SIG-M5 treated with dmso at 0.1 percent for 504 hours (cell line): Measurements from ENCODE around the gene MFRP.
"Not testable (repeated sequence)": the region's sequence is repeated elsewhere in the genome, so short reads cannot be mapped to it uniquely, and the experiment has no call there.

Source experiments
- DNase-seq: peaks from one replicate; lab custom pipeline; 2025; ENCODE audit not compliant: unreplicated experiment; lab: John Stamatoyannopoulos, UW

Gene MFRP

DNA sequence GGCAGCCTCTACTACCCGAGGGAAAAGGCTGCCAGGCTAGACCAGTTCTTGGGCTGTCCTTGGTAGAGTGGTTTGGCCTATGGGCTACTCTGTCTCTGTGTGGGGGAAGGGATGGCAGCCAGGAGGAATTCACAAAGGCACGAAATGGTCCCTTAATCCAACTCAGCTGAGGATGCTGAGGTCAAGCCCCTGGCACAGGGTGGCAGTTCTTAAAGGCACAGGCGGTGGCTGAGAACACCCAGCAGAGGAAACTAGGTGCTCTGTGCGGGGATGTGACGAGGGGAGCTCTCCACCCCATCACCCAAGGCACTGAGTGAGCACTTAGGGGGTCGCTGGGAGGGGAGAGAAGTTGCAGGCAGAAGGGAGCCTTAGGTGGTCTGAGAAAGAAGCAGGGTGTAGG lies at the start of gene MFRP:
MFRP (minus strand) TSS at position 101 of the 400 bp plus-strand sequence. CDS start 192 bp downstream, outside the sequence.
- DNase-seq = no peak

DNA sequence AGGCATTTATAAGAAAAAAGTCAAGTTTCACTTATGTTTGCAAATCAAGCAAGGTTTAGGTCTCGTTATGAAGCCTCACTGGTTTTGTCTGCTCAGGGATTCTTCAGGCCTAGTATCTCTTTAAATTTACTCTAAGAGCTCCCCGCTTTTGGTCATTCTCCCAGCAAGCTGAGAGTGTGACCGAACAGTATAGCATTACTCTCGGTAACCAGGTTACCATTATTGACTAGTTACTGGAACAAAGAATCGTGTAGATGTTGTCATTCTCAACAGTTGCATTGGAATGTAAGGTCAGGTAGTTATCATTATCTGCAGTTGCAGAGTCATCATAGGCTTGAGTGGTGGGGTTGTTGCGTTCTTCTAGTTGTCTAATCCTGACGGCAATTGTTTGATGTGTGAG lies 44.8 kb upstream of the MFRP start:
- DNase-seq = no peak

DNA sequence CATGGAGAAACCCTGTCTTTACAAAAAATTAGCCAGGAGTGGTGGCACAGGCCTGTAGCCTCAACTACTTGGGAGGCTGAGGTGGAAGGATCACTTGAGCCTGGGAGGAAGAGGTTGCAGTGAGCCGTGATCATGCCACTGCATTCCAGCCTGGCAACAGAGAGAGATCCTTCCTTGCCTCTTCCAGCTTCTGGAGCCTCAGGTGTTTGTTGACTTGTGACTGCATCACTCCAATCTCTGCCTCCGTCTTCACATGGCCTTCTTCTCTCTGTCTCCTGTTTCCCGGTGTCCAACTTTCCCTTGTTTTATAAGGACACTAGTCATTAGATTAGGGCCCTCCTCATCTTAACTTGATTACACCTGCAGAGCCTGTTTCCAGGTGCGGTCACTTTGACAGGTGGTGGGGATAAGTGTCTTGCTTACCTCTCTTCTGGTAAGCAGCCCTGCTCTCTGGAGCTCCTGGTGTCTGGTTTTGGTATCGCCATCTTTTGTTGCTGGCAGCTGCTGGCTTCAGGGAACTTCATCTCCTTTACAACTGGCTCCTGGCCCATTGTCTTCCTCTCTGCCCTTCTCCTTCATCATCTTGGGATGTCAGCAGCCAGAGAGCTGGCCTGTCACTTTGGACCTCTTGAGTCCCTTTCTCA lies 43.2 kb upstream of the MFRP start:
- DNase-seq = peak; percentile 9

DNA sequence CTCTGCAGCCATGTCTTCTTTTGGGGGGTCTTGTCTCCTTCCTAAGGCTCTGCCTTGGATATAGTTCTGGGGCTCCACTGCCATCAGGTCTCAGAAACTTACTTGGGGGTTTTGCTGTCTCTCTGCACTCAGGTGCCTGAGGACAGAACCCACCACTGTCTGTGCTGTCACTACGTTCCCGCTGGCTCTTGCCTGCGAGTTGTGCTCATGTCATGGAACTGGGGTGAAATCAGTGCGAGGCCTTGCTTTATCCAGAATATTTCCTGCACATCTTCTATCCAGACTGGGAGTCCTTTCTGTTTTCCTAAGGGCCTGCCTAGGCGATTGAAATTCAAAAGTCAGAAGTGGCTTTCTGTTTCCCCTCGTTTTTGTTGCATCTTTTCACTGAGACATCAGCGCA lies 41.6 kb upstream of the MFRP start:
- no peak for DNase-seq

DNA sequence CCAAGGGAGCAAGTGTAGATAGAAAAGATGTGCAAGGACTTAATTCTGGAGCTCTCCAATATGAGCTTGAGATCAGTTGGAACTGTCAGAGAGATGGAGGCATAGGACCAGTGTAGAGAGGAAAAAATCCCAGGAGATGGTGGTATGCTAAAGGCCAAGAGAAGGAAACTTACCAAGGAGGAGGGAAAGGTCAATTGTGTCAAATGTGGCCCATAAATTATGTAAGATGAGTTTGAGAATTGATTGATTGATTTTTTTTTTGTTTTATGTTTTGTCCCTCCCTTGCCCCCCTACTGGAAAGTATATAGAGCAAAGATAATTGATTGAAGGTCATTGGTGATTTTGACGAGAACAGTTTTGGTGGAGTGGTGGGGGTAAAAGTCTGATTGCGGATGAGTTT lies 37.8 kb upstream of the MFRP start:
- no peak for DNase-seq

DNA sequence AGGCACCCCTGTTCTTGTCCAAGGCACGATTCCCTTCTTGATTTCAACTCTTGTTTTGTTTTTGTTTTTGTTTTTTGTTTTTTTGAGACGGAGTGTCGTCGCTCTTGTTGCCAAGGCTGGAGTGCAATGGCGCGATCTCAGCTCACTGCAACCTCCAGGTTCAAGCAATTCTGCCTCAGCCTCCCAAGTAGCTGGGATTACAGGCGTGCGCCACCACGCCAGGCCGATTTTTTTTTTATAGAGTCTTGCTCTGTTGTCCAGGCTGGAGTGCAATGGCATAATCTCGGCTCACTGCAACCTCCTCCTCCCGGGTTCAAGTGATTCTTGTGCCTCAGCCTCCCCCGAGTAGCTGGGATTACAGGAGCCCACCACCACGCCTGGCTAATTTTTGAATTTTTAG lies 36.0 kb upstream of the MFRP start:
- not testable (repeated sequence) for DNase-seq

DNA sequence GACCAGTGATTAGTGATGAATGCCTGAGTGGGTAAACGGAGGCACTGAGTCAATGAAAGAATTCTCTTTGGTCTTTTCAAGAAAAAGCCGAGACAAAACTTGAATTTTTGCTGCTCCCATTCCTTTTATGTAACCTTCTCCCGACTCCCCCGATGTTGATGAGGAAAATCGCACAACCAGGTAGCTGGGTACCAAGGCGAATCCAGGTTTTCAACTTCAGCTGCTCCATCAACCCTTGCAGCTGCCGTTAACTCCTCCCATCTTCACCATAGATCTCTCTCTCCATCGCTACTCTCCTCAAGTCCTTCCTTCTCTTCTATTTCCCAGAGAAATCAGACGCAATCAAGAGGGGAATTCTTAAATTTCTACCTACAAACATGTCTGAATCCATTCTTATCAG lies 35.6 kb upstream of the MFRP start:
- no peak for DNase-seq

DNA sequence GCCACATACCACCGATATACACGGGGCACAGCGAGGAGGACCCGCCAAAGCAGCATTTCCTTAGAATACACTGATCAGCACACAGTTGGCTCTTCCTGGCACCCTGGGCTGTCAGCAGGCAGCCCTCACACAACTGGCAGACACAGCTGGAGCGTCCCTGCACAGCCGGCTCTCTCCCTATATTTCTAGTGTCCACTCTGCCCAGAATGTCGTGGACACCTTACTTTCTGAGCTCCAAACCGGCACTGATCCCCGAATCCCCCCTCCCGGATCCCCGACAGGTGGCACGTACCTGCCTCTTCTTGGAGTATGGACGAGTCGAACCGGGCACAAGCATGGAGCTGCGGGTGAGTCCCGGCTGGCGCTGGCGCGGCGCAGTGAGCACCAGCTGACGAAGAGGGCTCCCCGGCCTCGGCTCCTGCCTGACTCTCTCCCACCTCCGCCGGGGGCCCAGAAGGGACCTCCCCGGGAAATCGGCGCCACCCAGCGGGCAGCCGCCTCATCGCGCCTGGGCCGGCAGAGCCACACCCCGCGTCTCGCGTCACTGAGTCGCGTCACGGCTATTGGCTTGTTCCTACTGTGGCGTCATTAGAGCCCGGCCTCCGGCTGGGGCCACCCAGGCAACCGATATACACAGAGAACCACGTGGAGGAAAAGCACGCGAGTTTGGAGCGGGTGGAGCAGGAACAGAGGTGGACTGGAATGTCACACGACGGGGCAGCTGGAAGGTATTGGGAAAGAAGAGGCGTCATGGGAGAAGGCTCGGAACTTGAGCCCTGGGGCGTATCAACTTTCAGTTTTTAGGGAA lies 34.9 kb upstream of the MFRP start, which contains the start of gene USP2:
USP2 (minus strand) TSS at position 510 of the 808 bp plus-strand sequence. CDS start 8,210 bp downstream, outside the sequence.
- DNase-seq = peak; percentile 93

DNA sequence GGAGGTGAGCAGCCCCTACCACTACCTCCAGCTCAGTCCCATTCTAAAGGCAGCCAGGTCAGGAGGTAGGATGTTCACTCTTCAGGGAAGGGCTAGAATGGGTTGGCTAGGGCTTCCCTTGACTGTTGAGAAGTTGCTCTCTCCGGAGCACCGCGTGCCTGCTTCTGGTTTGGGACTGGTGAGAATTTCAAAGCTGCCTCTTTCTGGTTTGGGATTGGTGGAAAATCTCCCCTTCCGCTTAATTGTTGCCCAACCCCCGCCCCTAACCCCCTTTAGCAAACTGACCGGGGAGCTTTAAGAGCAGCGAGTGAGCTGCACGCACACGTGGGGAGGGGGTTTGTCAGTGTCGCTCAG lies 34.3 kb upstream of the MFRP start:
- DNase-seq = no peak

DNA sequence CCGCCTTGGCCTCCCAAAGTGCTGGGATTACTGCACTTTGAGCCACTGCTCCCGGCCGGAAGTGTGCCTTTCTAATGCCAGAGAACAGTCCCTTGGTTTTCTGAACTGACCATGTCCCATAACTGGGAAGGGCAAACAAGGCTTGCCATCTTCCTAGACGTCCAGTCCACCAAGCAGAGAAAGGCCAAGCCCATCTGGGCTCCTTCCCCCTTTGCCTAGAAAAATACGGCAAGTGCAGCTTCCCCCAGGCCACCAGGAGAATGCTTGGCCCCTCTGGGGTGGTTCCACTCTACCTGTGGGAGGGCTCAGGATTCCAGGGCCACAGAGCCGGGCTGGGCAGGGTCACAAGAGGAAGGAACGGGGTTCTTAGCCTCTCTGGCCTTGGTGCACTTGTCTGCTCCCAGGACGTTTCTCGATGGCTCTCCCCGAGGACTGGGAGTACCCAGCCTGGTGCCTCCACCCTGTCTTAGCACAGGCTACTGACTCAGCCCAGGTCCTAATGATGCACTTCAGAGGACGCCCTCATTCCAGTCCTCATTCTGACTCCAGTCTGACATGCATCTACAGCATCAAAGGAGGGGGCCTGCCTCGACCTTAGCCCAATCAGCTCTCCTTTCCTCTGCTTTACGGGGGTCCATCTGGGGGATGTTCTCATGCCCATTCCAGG lies 33.8 kb upstream of the MFRP start:
- DNase-seq = no peak

DNA sequence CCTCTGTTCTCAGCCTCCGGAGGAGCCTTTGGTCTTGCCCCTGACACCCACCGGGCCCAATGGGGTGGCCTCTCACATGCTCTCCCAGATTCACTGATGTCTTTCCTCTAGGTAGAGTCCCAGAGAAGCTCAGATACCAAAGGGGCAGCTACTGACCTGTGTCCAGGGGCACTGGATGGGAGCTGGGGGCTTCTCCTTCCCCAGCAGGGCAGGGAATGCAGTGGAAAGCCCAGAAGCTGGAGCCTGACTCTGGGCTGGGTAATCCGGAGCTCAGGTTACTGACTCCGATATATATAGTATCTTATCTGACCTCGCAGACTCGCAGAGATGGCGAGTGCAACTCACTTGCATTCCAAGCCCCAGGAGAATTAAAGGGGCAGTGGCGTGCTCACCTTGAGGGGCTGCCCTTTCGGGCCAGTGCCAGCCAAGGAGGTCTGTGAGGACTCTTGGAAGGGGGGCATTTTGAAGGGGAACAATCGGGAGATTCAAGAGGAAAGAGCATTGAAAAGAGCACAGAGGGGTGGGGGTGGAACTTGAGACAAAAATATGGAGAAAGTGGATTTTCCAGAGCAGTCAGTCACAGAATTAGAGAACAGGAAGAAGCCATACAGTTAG lies 32.5 kb upstream of the MFRP start:
- no peak for DNase-seq

DNA sequence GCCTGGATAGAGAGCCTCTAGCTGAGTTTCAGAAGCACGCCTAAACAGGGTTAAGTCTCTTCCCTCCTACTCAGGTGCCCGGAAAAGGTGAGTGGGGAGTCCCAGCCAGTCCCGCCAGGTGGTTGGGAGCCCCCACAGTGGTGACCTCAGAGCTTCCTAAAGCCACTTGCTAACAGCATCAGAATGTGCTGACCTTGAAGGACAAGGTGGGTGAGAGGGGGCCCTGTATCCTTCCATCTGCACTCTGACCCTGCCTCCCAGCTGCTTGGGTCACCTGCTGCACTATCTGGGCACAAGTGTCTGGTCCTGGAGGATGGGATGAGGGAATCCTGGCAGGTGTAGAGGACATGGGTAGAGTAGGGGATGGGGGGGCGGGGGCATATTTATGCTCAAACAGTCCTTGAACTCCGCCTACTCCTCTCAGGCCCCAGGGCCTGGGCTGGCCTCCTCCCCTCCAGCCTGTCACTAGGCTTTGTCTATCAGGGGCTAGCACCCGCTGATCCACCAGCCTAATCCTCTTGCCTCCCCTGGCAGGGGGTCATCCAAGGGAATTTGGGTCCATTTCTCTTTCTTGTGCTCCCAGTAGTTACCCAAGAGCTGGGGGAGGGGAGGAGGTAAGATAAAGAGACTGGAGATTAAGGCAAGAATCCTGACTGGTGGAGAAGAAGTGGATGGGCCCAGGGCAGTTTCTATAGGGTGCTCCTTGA lies 31.6 kb upstream of the MFRP start:
- no peak for DNase-seq

DNA sequence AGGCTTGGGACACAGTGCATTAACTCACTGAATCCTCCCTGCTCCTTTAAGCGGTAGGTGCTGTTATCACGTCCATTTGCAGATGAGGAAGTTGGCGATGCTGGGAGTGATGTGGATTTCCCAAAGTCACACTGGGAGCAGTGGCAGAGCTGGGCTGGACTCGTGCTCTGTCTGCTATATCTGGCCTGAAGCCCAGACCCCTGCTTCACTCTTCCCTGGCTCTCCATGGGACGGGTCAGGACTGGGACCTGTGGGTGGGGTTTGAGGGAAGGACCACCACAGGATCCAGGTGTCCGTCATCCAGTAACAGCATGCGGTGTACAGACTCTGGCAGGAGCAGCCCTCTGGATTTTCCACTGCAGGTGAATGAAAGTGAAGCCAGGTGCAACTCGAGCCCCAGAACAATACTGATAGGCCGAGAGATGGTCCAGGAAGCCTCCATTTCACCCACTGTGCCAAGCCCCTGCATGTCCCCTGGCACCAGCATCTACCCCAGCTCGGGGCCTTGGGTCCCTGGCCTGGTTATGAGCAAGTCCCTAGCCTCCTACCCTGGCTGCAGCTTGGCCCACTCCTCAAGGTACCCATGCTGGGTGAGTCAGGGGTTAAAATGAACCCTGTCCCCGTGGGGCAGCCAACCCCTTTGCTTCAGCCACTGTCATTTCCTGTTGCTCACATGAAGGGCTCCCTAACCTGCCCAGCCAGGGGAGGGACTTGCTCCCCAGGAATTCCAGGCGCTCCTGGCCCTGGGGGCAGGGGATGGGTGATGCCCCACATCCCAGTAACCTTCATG lies 30.8 kb upstream of the MFRP start:
- no peak for DNase-seq

DNA sequence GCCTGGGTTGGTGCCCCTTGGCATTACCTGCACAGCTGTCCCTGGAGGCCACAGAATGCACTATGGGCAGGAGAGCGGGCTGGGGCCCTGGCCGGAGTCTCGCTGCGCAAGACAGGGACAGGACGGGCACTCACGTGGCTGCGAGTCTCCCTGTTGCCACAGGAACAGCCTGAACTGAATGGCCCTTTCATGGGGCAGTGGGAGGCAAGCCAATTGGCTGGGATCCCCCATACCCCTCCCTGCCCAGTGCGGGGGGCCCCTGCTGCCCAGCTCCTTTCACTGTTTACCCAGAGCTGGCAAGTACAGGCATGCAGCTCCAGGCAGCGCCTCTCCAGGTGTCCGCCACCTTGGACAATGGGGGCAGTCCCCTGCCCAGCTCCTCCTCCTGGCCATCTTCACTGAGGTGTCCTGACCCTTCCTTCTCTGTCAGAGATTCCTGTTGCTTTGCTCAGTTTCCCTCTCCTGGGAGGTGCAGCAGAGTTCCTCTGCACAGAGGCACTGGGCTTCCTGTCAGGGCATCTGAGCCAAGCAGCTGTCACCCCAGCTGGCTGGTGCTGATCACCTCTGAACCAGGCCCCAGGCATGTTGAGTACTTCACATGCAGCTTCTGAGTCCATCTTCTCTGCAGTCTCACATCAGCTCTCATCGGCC lies 29.8 kb upstream of the MFRP start:
- no peak for DNase-seq

DNA sequence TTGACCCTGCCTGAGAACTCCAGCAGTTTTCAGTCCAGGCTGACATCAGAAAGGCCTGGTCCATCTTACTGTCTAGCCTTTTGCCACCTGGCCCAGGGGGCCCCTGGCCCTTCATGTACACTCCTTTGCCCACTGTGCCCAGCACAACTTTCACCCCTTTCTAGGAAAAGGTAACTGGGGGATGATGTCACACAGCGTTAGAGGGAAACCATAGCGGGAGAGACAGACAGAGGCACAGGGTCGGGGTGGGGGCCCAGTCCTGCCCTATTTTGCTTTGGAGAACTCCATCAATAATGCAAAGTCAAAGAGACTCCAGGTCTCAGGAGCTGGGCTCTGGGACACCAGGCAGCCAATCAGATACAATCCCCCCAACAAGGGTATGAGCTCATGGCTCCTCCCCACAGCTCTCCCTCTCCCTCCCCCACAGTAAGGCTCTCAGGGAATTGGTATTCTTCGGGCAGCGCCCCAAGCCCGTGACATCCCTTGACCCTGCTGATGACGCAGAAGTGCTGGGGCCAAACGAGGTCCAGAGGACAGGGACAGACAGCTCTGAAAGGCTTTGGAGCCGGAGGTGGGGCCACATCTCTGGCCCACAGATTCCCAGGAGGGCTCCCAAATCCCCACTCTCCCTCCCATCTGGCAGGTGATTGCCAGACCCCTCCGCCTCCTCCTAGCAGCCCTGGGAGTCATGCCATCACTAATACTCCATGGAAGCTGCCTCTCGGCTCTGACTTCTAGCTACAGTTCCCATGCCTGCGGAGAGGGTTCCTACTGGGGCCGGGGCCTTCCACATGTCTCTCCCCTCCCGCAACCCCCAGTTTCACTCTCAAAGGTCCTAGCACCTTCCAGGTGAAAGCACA lies 29.1 kb upstream of the MFRP start:
- DNase-seq = no peak

DNA sequence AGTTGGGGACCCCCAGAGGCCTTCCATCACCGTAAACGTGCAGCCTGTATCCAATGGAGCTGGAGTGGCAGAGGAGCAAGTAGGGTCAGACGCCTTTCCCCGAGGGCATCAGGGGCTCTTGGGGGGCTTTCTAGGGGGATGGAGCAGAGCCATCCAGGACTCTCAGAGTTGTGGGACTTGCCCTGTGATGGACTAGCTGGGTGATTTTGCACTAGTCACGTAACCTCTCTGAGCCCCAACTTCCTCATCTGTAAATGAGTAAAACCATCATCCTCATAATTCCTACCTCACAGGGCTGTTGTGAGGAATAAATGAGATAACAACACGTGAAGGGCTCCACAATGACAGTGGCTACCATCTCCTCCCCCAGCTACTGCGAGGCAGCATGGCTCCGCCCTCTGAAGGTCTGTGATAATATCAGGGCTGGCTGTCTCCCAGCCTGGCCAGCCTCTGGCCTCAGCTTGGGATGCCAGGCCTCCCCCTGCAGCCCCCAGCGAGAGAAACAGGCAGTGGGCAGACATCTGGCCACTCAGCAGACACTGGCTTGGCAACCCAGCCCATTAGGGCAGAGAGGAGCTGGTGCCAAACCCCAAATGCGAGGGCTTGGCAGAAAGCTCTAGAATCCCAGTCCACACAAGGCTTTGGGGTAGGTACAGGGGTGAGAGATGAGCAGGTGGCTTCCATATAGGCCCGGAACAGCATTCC lies 28.3 kb upstream of the MFRP start:
- DNase-seq = no peak

DNA sequence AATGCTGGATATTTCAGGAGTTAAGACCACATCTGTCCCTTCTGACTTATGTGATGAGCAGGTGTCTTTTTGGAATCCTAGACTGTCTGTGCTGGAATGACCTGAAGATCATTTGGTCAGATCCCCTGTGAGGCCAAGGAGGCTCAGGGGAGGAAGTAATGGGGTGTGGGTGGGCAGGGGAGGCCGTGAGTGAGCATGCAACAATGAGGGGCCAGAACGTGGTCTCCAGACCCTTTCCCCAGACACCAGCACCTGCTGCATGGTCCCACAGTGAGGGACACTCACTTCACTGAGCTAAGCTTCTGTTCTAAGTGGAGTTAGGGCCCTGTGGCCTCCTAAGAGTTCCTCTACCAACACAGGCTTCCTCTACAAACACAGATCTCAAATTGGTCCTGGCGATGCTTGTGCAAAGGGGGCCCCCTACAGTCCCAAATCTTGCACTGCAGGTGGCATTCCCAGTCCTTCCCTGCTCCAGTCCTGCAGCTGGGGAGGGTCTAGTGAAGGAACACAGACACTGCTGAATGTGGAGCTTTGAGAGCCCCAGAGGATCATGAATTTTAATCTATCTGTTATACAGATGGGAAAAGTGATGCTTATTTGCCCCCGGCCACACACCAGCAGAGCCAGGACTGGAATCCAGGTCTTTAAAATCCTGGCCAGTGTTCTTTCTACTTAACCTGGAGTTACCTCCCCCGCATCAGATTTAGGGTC lies 27.6 kb upstream of the MFRP start:
- DNase-seq = peak; percentile 64
